GM12878 (cell line): ENCODE data around the gene HOXB2. TPM values are rescaled to one million over a fixed set of nuclear protein-coding genes. Genes with fewer than 3 reads are reported as not detected.

Experiments used
- ATAC-seq: fragments of 200-7000 bp; cut with Tn5 transposase; 3 replicates; pipeline ENCODE4 v1.9.1; 2020; ENCODE audit warnings: mild to moderate bottlenecking, moderate library complexity
- BruUV-seq: library from RNA; stranded (reverse); fragments of 400-500 nt; replicated peaks from 2 replicates; lab custom pipeline; 2021; lab: Mats Ljungman, UMichigan
- CTCF ChIA-PET: fragments of 300-600 bp; sonication (Branson Sonifier 250); formaldehyde crosslinking; extraction: SDS; loops from one replicate; lab custom pipeline; 2021; ENCODE audit warnings: inconsistent platforms; lab: Yijun Ruan, JAX
- POLR2A ChIA-PET: fragments of 350-600 bp; formaldehyde crosslinking; extraction: SDS; loops from one replicate; lab custom pipeline; 2021; ENCODE audit warnings: inconsistent platforms; lab: Charles Lee
- RAD21 ChIA-PET: fragments of 300-600 bp; sonication (Branson Sonifier 250); formaldehyde crosslinking; loops from one replicate; lab custom pipeline; 2023; ENCODE audit warnings: antibody characterized with exemption; ENCODE audit not compliant: unreplicated experiment; lab: Charles Lee
- SMC1A ChIA-PET: fragments of 300-600 bp; sonication (Branson Sonifier 250); formaldehyde crosslinking; loops from one replicate; lab custom pipeline; 2023; ENCODE audit not compliant: unreplicated experiment, uncharacterized antibody; lab: Charles Lee
- DNase-seq: peaks from one replicate; pipeline ENCODE4 v3.0.0-alpha.2; 2011; ENCODE audit warnings: low read depth, low spot score
- FAIRE-seq: peaks from 3 replicates; lab custom pipeline; 2011; peaks lifted over from hg19 to GRCh38; lab: Jason Lieb, UNC
- H2AFZ ChIP-seq: 2 replicates; pipeline ENCODE4 v1.6.0; 2011; ENCODE audit warnings: low read depth, low read length, control low read depth; ENCODE audit not compliant: control insufficient read depth
- H3K27ac ChIP-seq: 2 replicates; pipeline ENCODE4 v1.5.1; 2011; ENCODE audit warnings: control low read depth; ENCODE audit not compliant: control insufficient read depth, insufficient read depth
- H3K27me3 ChIP-seq, 2 experiments: replicated peaks in 1 of 2; 2 replicates each; pipeline versions ENCODE4 v1.6.0 to v1.6.1; 2011; ENCODE audit warnings: low read length in 1 of 2; ENCODE audit not compliant: control insufficient read depth in 2 of 2, insufficient read depth in 2 of 2
- H3K36me3 ChIP-seq, 2 experiments: 2 replicates each; pipeline ENCODE4 v1.5.1; 2011; ENCODE audit warnings: low read length in 1 of 2; ENCODE audit not compliant: control insufficient read depth in 2 of 2, insufficient read depth in 2 of 2
- H3K4me1 ChIP-seq: 2 replicates; pipeline ENCODE4 v1.6.1; 2011; ENCODE audit warnings: mild to moderate bottlenecking, low read length, moderate library complexity, mixed read lengths; ENCODE audit not compliant: control insufficient read depth, insufficient read depth
- H3K4me2 ChIP-seq: 2 replicates; pipeline ENCODE4 v1.6.0; 2011; ENCODE audit warnings: control low read depth; ENCODE audit not compliant: control insufficient read depth, insufficient read depth
- H3K4me3 ChIP-seq: fragments of 200-600 bp; sonication (generic); 2 replicates; pipeline ENCODE4 v1.5.1; 2016
- H3K79me2 ChIP-seq: 2 replicates; pipeline ENCODE4 v1.6.0; 2011; ENCODE audit warnings: low read length; ENCODE audit not compliant: control insufficient read depth, insufficient read depth
- H3K9ac ChIP-seq: 2 replicates; pipeline ENCODE4 v1.8.0; 2011; ENCODE audit warnings: low read length, control low read depth, mixed read lengths; ENCODE audit not compliant: control insufficient read depth, insufficient read depth
- H3K9me3 ChIP-seq: replicated peaks from 3 replicates; pipeline ENCODE4 v1.5.1; 2011; ENCODE audit warnings: mild to moderate bottlenecking, low read length; ENCODE audit not compliant: control insufficient read depth, insufficient read depth
- H4K20me1 ChIP-seq: 2 replicates; pipeline ENCODE4 v1.6.0; 2011; ENCODE audit not compliant: control insufficient read depth, insufficient read depth
- ASH2L ChIP-seq: fragments of 300-600, 200-600 bp; sonication (generic); IDR thresholded peaks from 2 replicates; pipeline ENCODE4 v1.6.1; 2017; ENCODE audit warnings: low read depth, mild to moderate bottlenecking, borderline replicate concordance
- BACH1 ChIP-seq: fragments of 450-650 bp; IDR thresholded peaks from 2 replicates; pipeline ENCODE4 v1.6.1; 2017; ENCODE audit warnings: mild to moderate bottlenecking, borderline replicate concordance
- CBX3 ChIP-seq: fragments of 200-600 bp; sonication (generic); IDR thresholded peaks from 2 replicates; pipeline ENCODE4 v1.6.1; 2016; ENCODE audit warnings: low read depth, borderline replicate concordance
- FOS ChIP-seq: IDR thresholded peaks from 3 replicates; pipeline ENCODE4 v1.6.1; 2011; ENCODE audit warnings: borderline replicate concordance; ENCODE audit not compliant: insufficient read length; ENCODE audit errors: extremely low read depth
- GABPA ChIP-seq: IDR thresholded peaks from 2 replicates; pipeline ENCODE4 v1.6.1; 2014; ENCODE audit warnings: antibody characterized with exemption, low read depth, mild to moderate bottlenecking, inconsistent platforms
- HDAC6 ChIP-seq: fragments of 200-600 bp; sonication (generic); IDR thresholded peaks from one replicate; pipeline ENCODE4 v1.8.0; 2017; ENCODE audit warnings: antibody characterized with exemption; ENCODE audit not compliant: unreplicated experiment
- IRF3 ChIP-seq: fragments of 450-650 bp; IDR thresholded peaks from 2 replicates; pipeline ENCODE4 v1.6.1; 2014; ENCODE audit warnings: mild to moderate bottlenecking
- NR2F1 ChIP-seq: fragments of 450-650 bp; conservative IDR thresholded peaks from 2 replicates; pipeline ENCODE4 v1.6.1; 2017; ENCODE audit warnings: mild to moderate bottlenecking
- PML ChIP-seq: IDR thresholded peaks from 2 replicates; pipeline ENCODE4 v1.6.1; 2012; ENCODE audit warnings: low read length, inconsistent platforms
- POLR2A ChIP-seq: IDR thresholded peaks from 2 replicates; pipeline ENCODE4 v1.6.1; 2011; ENCODE audit warnings: low read depth, mild to moderate bottlenecking, low read length
- PRDM15 ChIP-seq: fragments of 450-650 bp; formaldehyde crosslinking; IDR thresholded peaks from 2 replicates; pipeline ENCODE4 v1.4.0; 2020; ENCODE audit warnings: mild to moderate bottlenecking, moderate library complexity
- SIN3A ChIP-seq: IDR thresholded peaks from 2 replicates; pipeline ENCODE4 v1.6.1; 2012; ENCODE audit warnings: low read depth, low read length, improper control_type of control experiment
- SMC3 ChIP-seq: IDR thresholded peaks from 2 replicates; pipeline ENCODE4 v1.6.1; 2011; ENCODE audit warnings: low read length, improper control_type of control experiment, borderline replicate concordance
- SREBF1 ChIP-seq: IDR thresholded peaks from 2 replicates; pipeline ENCODE4 v1.6.1; 2012; ENCODE audit warnings: mild to moderate bottlenecking, low read length
- TCF12 ChIP-seq: IDR thresholded peaks from 2 replicates; pipeline ENCODE4 v1.6.1; 2011; ENCODE audit warnings: low read depth, mild to moderate bottlenecking, low read length
- TCF3 ChIP-seq: IDR thresholded peaks from 2 replicates; pipeline ENCODE4 v1.6.1; 2012; ENCODE audit warnings: low read depth, mild to moderate bottlenecking, low read length, borderline replicate concordance; ENCODE audit not compliant: insufficient read depth
- ZNF217 ChIP-seq: fragments of 450-650 bp; IDR thresholded peaks from 2 replicates; pipeline ENCODE4 v1.6.1; 2017; ENCODE audit warnings: antibody characterized with exemption, mild to moderate bottlenecking
- WGBS: methylation state at CpG from one replicate; pipeline ENCODE4 v1.1.6; 2016; ENCODE audit warnings: low lambda C conversion rate; ENCODE audit not compliant: insufficient replicate concordance, insufficient coverage; ENCODE audit errors: missing lambda C conversion rate; 5-methylcytosine and 5-hydroxymethylcytosine counted together
- in situ Hi-C: fragments of 300-500 bp; cut with MboI; formaldehyde crosslinking; loops from 9 replicates; pipeline ENCODE4 v1.14.3; 2018; ENCODE audit warnings: mixed read lengths
- intact Hi-C: fragments of 100-400 bp; cut with micrococcal nuclease; formaldehyde crosslinking; loops from one replicate; pipeline ENCODE4 v1.14.2; 2022; ENCODE audit not compliant: unreplicated experiment
- polyA plus RNA-seq, 11 experiments: library from polyadenylated mRNA; depleted of rRNA in 4 of 11; unstranded in 6 of 11; stranded (reverse) in 5 of 11; fragments of >200 nt; fragmentation: Nextera tagmentation in 4 of 11; fragmentation: Illumina TruSeq in 1 of 11; extraction: Ambion mirVana in 4 of 11; extraction: Trizol in 1 of 11; gene quantifications; 1 replicate in 1 of 11; 2 replicates in 10 of 11; pipeline versions ENCODE4 v1.2.1 to v1.2.3, GENCODE V29; 2011 to 2016; ENCODE audit warnings: inconsistent platforms in 2 of 11, missing spikeins in 2 of 11, low read depth in 1 of 11
- total RNA-seq, 4 experiments: library from RNA; depleted of rRNA in 3 of 4; stranded (reverse); fragments of >200 nt in 3 of 4; fragmentation: Illumina TruSeq in 1 of 4; extraction: Trizol in 1 of 4; gene quantifications; 2 replicates each; pipeline versions ENCODE4 v1.2.1 to v1.2.3, GENCODE V29; 2013 to 2021

The HOXB2 gene
- total and polyA plus RNA-seq, 10 of the 15 experiments (the other 5 are each of a cell fraction or from before 2014, with no cell fraction given): 0.16 to 8.8 (median 2.3) TPM

GRCh38 chr17:48549914-48550501, 5.1 kb upstream of the HOXB2 start:
- DNase-seq (no peak), ATAC-seq (no peak), FAIRE-seq (no peak)
- Histone ChIP-seq H3K79me2 (no peaks in the 10 kb centered on the region; the same call in 1 of the 2 replicates), H3K4me2 (no peak overlapping the region), H3K9ac (no peak overlapping the region), H2AFZ (no peak overlapping the region), H3K36me3 (peaks cover 0 to 6% of the 10 kb centered on the region in 2 experiments; a peak in 2 of 4 replicates), H3K4me1 (peaks cover 7% of the 10 kb centered on the region), H3K27me3 (no peaks in the 10 kb centered on the region), H3K9me3 (no peaks in the 10 kb centered on the region), H3K27ac (no peak overlapping the region), H3K4me3 (no peak overlapping the region), H4K20me1 (no peaks in the 10 kb centered on the region)
- in situ Hi-C loops (no loop called here), intact Hi-C loops (no loop called here)
- no TSS peak for BruUV-seq
- TF ChIP-seq SREBF1 (no peak), CBX3 (no peak), SMC3 (no peak), PRDM15 (CRISPR knock-in tag) (no peak), NR2F1 (no peak), SIN3A (no peak), TCF12 (no peak), TCF3 (no peak), GABPA (no peak), POLR2A (no peak), PML (no peak), HDAC6 (no peak), ASH2L (no peak), IRF3 (no peak), ZNF217 (no peak), FOS (no peak), BACH1 (no peak)
- ChIA-PET POLR2A (interaction anchor here (0.6 to 1.6 kb wide), 2 partner anchors 11 to 199 kb away, joined by 3 to 6 read pairs; no protein-coding TSS in a partner anchor), CTCF (interaction anchor here (1.0 to 1.4 kb wide), 2 partner anchors 36 to 57 kb away, joined by 3 to 4 read pairs; no protein-coding TSS in a partner anchor), RAD21 (no interaction called here), SMC1A (interaction anchor here (1.0 to 1.1 kb wide), 2 partner anchors 8 to 58 kb away, joined by 3 read pairs; no protein-coding TSS in a partner anchor)
- 76% methylated on average over 18 of the region's 18 CpGs for WGBS
